HG03175 (cell line): ENCODE data around the gene AUH.
"Not testable (repeated sequence)": the region's sequence is repeated elsewhere in the genome, so short reads cannot be mapped to it uniquely, and the experiment has no call there.

Source experiments
- ATAC-seq: cut with Tn5 transposase; IDR thresholded peaks from one replicate; pipeline ENCODE4 v1.9.1; 2021; ENCODE audit warnings: mild to moderate bottlenecking, moderate library complexity; ENCODE audit not compliant: unreplicated experiment

Gene AUH

GRCh38 chr9:91212596-91213243 lies 149.0 kb downstream of the AUH start:
- no peak for ATAC-seq

GRCh38 chr9:91211919-91212318 lies 149.8 kb downstream of the AUH start:
- no peak for ATAC-seq

GRCh38 chr9:91211414-91211813 lies 150.3 kb downstream of the AUH start:
- ATAC-seq = no peak

- no peak for ATAC-seq
Measured at GRCh38 chr9:91210318-91210717, 151.4 kb downstream of the AUH start.

GRCh38 chr9:91208837-91209236 lies 152.9 kb downstream of the AUH start:
- ATAC-seq = peak; percentile 5

GRCh38 chr9:91208419-91208745 lies 153.3 kb downstream of the AUH start:
- no peak for ATAC-seq

GRCh38 chr9:91207729-91208418 lies 153.8 kb downstream of the AUH start:
- peak; percentile 80 for ATAC-seq

- no peak for ATAC-seq
Measured at GRCh38 chr9:91207397-91207728, 154.4 kb downstream of the AUH start.

- no peak for ATAC-seq
Measured at GRCh38 chr9:91206806-91207205, 154.9 kb downstream of the AUH start.

GRCh38 chr9:91202736-91203283 lies 158.9 kb downstream of the AUH start:
- no peak for ATAC-seq

GRCh38 chr9:91200692-91201336 lies 160.9 kb downstream of the AUH start:
- no peak for ATAC-seq

- ATAC-seq = no peak
Measured at GRCh38 chr9:91199739-91200497, 161.8 kb downstream of the AUH start.

GRCh38 chr9:91198881-91199280 lies 162.8 kb downstream of the AUH start:
- not testable (repeated sequence) for ATAC-seq

- no peak for ATAC-seq
Measured at GRCh38 chr9:91198405-91198804, 163.3 kb downstream of the AUH start.

GRCh38 chr9:91197232-91198181 lies 164.2 kb downstream of the AUH start:
- no peak for ATAC-seq

GRCh38 chr9:91196103-91196950 lies 165.4 kb downstream of the AUH start:
- ATAC-seq = no peak

GRCh38 chr9:91195372-91196012 lies 166.2 kb downstream of the AUH start:
- ATAC-seq = no peak

- peak; percentile 55 for ATAC-seq
Measured at GRCh38 chr9:91193658-91194391, 167.9 kb downstream of the AUH start.
